ENCODE data around the gene STAU1.

STAU1 gene
- 67.5 to 105 (median 92.9) reads per million in 9 experiments for total RNA-seq

DNA sequence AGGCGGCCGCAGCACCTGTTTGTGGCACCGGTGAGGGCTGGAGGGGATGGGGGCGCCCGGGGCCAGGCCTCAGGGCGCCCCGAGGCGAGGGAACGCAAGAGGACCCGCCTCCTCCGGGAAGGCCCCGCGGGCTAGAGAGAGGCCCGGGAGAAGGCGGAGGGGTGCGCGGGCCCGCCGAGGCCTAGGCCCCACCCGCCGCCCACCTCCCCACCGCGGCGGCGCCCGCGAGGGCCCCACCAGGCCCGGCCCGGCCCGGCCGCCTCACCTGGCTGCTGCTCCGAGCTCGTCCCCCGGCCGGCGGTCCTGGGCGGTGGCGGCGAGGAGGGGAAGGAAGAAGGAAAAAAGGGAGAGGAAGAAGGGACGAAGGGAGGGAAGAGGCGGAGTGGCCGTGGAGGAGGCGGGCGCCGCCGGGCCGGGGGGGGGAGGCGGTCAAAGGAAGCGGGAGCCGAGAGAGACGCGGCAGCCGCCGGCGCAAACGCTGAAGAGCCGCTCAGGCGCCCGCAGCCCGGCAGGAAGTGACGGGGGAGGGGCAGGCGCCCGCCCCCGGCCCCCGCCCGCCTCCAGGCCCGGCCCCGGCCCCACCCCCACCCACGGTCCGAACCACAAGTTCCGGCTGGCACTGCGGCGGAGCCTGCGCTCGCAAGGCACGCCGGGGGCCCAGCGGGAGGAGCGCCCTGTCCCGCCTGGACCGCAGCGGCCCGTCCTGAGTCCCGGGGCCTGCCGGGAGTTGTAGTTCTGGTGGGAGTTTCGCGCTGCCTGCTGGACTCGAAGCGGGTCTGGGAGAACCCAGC lies at the start of gene STAU1:
Gene STAU1, minus strand, starts transcription at position 484 of the 791 bp plus-strand sequence. CDS start 22,133 bp downstream, outside the sequence.
- peak within 1 kb of the TSS; percentile 79 to 90 for H3K27ac Mint-ChIP-seq
- peaks cover 6 to 8% of the 10 kb centered on the region in 2 donors for H3K27me3 Mint-ChIP-seq
- peaks cover 17 to 29% of the 10 kb centered on the region in 2 donors for H3K4me1 Mint-ChIP-seq (ENCODE audit: low read depth in 2 of 2)
- peak within 1 kb of the TSS; percentile 80 to 83 for H3K4me3 Mint-ChIP-seq
- ATAC-seq (replicated peaks) (peak; percentile 93), DNase-seq (peak; percentile 86 to 90 (median 88))
- no peaks in the 10 kb centered on the region for H3K9me3 Mint-ChIP-seq
- H3K36me3 Mint-ChIP-seq (ENCODE audit: insufficient read depth), result peaks cover 24% of the 10 kb centered on the region

- Mint-ChIP-seq H3K4me3 (no peak overlapping the region), H3K9me3 (no peaks in the 10 kb centered on the region), H3K4me1 (ENCODE audit: low read depth in 2 of 2) (peaks cover 0 to 7% of the 10 kb centered on the region in 2 donors), H3K36me3 (ENCODE audit: insufficient read depth) (peaks cover 93% of the 10 kb centered on the region), H3K27me3 (no peaks in the 10 kb centered on the region), H3K27ac (no peak overlapping the region)
- no peak for ATAC-seq (replicated peaks)
- no peak for DNase-seq
These were observed 49.4 kb upstream of the STAU1 start for GRCh38 chr20:49237531-49237930.

DNA sequence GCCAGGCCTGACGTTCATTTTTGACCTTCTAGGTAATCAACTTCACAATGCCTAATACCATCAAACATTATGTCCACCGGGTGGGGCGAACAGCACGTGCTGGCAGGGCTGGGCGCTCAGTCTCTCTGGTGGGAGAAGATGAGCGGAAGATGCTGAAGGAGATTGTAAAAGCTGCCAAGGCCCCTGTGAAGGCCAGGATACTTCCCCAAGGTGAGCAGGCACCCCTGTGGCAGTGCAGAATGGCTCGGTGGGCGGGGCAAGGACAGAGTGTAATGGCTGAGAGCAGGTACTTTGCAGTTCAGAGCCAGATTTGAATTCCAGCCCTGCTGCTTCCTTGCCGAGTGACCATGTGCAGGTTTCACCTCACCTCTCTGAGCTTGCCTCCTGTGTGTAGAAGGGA lies 48.2 kb upstream of the STAU1 start:
- H3K4me1 Mint-ChIP-seq (ENCODE audit: low read depth in 2 of 2), result peaks cover 0 to 7% of the 10 kb centered on the region in 2 donors
- H3K9me3 Mint-ChIP-seq, result no peaks in the 10 kb centered on the region
- peaks cover 88% of the 10 kb centered on the region for H3K36me3 Mint-ChIP-seq (ENCODE audit: insufficient read depth)
- ATAC-seq (replicated peaks) (no peak), DNase-seq (no peak)
- no peak overlapping the region for H3K4me3 Mint-ChIP-seq
- peak overlapping the region in 1 of 2 donors; percentile 49 for H3K27ac Mint-ChIP-seq
- H3K27me3 Mint-ChIP-seq, result no peaks in the 10 kb centered on the region

- H3K9me3 Mint-ChIP-seq, result no peaks in the 10 kb centered on the region
- DNase-seq (no peak), ATAC-seq (replicated peaks) (no peak)
- no peak overlapping the region for H3K4me3 Mint-ChIP-seq
- no peaks in the 10 kb centered on the region for H3K27me3 Mint-ChIP-seq
- peak overlapping the region in 1 of 2 donors; percentile 49 for H3K27ac Mint-ChIP-seq
- peaks cover 4 to 7% of the 10 kb centered on the region in 2 donors for H3K4me1 Mint-ChIP-seq (ENCODE audit: low read depth in 2 of 2)
- H3K36me3 Mint-ChIP-seq (ENCODE audit: insufficient read depth), result peaks cover 87% of the 10 kb centered on the region
These were observed 46.7 kb upstream of the STAU1 start for GRCh38 chr20:49234831-49235230.

GRCh38 chr20:49233226-49233625 lies 45.1 kb upstream of the STAU1 start:
- no peak overlapping the region for H3K4me3 Mint-ChIP-seq
- ATAC-seq (replicated peaks), result no peak
- H3K4me1 Mint-ChIP-seq (ENCODE audit: low read depth in 2 of 2), result peaks cover 4 to 7% of the 10 kb centered on the region in 2 donors
- H3K27me3 Mint-ChIP-seq, result no peaks in the 10 kb centered on the region
- H3K9me3 Mint-ChIP-seq, result no peaks in the 10 kb centered on the region
- peak overlapping the region in 1 of 2 donors; percentile 13 for H3K27ac Mint-ChIP-seq
- no peak for DNase-seq
- peaks cover 87% of the 10 kb centered on the region for H3K36me3 Mint-ChIP-seq (ENCODE audit: insufficient read depth)

GRCh38 chr20:49231471-49231870 lies 43.3 kb upstream of the STAU1 start:
- DNase-seq (no peak), ATAC-seq (replicated peaks) (no peak)
- Mint-ChIP-seq H3K9me3 (no peaks in the 10 kb centered on the region), H3K4me1 (ENCODE audit: low read depth in 2 of 2) (peaks cover 4 to 7% of the 10 kb centered on the region in 2 donors), H3K27me3 (no peaks in the 10 kb centered on the region), H3K27ac (peak overlapping the region; percentile 79 to 84), H3K36me3 (ENCODE audit: insufficient read depth) (peaks cover 88% of the 10 kb centered on the region), H3K4me3 (no peak overlapping the region)

DNA sequence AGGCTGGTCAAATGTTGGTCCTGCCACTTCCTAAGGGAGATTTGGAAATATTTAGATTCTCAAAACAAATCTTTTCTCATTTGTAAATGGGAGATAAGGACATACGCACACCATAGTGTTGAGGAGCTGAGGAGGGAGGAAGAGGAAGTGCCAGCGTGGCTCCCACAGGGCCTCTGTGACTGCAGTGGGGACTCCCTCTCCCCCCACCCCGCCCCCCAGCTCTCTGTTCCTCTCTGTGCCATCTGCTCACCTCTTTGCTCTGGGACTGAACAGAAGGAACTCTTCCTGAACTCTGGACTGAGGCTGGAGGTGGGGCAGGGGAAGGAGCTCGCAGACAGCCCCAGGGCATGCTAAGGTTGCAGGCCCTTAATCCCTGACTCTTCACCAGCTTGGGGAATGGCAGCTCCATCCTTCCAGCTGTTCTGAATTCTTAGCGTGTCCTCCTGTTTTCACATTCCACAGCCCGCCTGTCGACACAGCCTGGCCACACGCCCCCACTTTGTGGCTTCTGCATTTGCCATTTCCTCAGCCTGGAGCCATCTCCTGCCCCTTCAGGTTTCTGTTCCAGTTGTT lies 42.5 kb upstream of the STAU1 start:
- Mint-ChIP-seq H3K27ac (peak overlapping the region; percentile 79 to 84), H3K4me3 (no peak overlapping the region), H3K36me3 (ENCODE audit: insufficient read depth) (peaks cover 89% of the 10 kb centered on the region), H3K9me3 (no peaks in the 10 kb centered on the region), H3K4me1 (ENCODE audit: low read depth in 2 of 2) (peaks cover 8 to 12% of the 10 kb centered on the region in 2 donors), H3K27me3 (no peaks in the 10 kb centered on the region)
- ATAC-seq (replicated peaks), result peak; percentile 45
- no peak for DNase-seq

GRCh38 chr20:49230021-49230420 lies 41.9 kb upstream of the STAU1 start:
- no peak overlapping the region for H3K4me3 Mint-ChIP-seq
- H3K9me3 Mint-ChIP-seq, result no peaks in the 10 kb centered on the region
- H3K27ac Mint-ChIP-seq, result peak overlapping the region; percentile 35 to 79
- H3K27me3 Mint-ChIP-seq, result no peaks in the 10 kb centered on the region
- H3K4me1 Mint-ChIP-seq (ENCODE audit: low read depth in 2 of 2), result peaks cover 12% of the 10 kb centered on the region in 2 donors
- DNase-seq (no peak), ATAC-seq (replicated peaks) (no peak)
- peaks cover 93% of the 10 kb centered on the region for H3K36me3 Mint-ChIP-seq (ENCODE audit: insufficient read depth)

DNA sequence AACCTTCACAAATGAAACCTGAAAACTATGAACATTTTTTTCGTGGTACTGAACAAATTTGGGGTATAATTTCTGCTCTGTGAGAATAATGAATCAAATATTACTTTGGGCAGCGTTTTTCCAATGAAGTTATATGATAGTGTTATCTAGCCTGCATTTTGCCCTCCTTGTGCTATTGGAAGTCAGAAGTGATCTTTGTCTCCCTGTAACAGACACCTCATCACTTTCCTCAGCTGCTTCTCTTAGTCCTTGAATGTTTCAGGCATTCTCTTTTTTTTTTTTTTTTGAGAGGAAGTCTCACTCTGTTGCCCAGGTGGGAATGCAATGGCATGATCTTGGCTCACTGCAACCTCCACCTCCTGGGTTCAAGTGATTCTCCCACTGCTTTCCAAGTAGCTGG lies 41.2 kb upstream of the STAU1 start:
- Mint-ChIP-seq H3K4me3 (no peak overlapping the region), H3K36me3 (ENCODE audit: insufficient read depth) (peaks cover 92% of the 10 kb centered on the region), H3K27me3 (no peaks in the 10 kb centered on the region), H3K9me3 (no peaks in the 10 kb centered on the region), H3K4me1 (ENCODE audit: low read depth in 2 of 2) (peaks cover 5 to 12% of the 10 kb centered on the region in 2 donors), H3K27ac (peak overlapping the region in 1 of 2 donors; percentile 74)
- DNase-seq, result no peak
- ATAC-seq (replicated peaks), result no peak

GRCh38 chr20:49228676-49229075 lies 40.5 kb upstream of the STAU1 start:
- ATAC-seq (replicated peaks) (no peak), DNase-seq (no peak)
- Mint-ChIP-seq H3K4me3 (no peak overlapping the region), H3K36me3 (ENCODE audit: insufficient read depth) (peaks cover 92% of the 10 kb centered on the region), H3K27ac (peak overlapping the region in 1 of 2 donors; percentile 74), H3K27me3 (no peaks in the 10 kb centered on the region), H3K9me3 (no peaks in the 10 kb centered on the region), H3K4me1 (ENCODE audit: low read depth in 2 of 2) (peaks cover 5 to 12% of the 10 kb centered on the region in 2 donors)

DNA sequence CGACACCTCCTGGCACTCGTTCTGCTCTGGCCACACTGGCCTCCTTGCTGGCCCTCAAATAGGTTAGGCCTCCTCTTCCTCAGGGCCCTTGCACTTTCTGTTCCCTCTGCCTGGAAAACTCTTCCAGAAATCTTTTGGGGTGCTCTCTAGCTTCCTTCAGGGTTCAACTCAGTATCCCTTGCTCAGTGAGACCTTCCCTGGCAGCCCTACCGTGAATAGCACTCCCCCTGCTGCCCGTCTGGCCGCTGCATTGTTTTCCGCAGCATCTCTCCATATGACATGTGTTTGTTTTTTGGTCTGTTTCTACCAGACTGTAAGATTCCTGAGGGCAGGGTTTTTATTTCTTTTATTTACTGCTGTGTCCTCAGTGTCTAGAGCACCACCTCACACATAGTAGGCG lies 37.8 kb upstream of the STAU1 start:
- ATAC-seq (replicated peaks) (no peak), DNase-seq (no peak)
- H3K27ac Mint-ChIP-seq, result peak overlapping the region; percentile 81 to 82
- H3K4me3 Mint-ChIP-seq, result no peak overlapping the region
- H3K9me3 Mint-ChIP-seq, result no peaks in the 10 kb centered on the region
- peaks cover 12 to 14% of the 10 kb centered on the region in 2 donors for H3K4me1 Mint-ChIP-seq (ENCODE audit: low read depth in 2 of 2)
- peaks cover 96% of the 10 kb centered on the region for H3K36me3 Mint-ChIP-seq (ENCODE audit: insufficient read depth)
- no peaks in the 10 kb centered on the region for H3K27me3 Mint-ChIP-seq

GRCh38 chr20:49219924-49220831 lies 32.0 kb upstream of the STAU1 start:
- H3K27me3 Mint-ChIP-seq, result no peaks in the 10 kb centered on the region
- no peaks in the 10 kb centered on the region for H3K9me3 Mint-ChIP-seq
- DNase-seq (no peak), ATAC-seq (replicated peaks) (no peak)
- peak overlapping the region; percentile 87 to 93 for H3K4me3 Mint-ChIP-seq
- H3K36me3 Mint-ChIP-seq (ENCODE audit: insufficient read depth), result peaks cover 59% of the 10 kb centered on the region
- peak overlapping the region; percentile 94 to 96 for H3K27ac Mint-ChIP-seq
- H3K4me1 Mint-ChIP-seq (ENCODE audit: low read depth in 2 of 2), result peaks cover 11 to 27% of the 10 kb centered on the region in 2 donors
